ENCODE data around the gene UBR4.

- TF ChIP-seq POLR2AphosphoS5 (IDR thresholded peaks at IDR 0.05) (no peak), POLR2A (IDR thresholded peaks at IDR 0.05) (no peak)
- TF ChIP-seq, protein P1, sequence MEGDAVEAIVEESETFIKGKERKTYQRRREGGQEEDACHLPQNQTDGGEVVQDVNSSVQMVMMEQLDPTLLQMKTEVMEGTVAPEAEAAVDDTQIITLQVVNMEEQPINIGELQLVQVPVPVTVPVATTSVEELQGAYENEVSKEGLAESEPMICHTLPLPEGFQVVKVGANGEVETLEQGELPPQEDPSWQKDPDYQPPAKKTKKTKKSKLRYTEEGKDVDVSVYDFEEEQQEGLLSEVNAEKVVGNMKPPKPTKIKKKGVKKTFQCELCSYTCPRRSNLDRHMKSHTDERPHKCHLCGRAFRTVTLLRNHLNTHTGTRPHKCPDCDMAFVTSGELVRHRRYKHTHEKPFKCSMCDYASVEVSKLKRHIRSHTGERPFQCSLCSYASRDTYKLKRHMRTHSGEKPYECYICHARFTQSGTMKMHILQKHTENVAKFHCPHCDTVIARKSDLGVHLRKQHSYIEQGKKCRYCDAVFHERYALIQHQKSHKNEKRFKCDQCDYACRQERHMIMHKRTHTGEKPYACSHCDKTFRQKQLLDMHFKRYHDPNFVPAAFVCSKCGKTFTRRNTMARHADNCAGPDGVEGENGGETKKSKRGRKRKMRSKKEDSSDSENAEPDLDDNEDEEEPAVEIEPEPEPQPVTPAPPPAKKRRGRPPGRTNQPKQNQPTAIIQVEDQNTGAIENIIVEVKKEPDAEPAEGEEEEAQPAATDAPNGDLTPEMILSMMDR (IDR thresholded peaks at IDR 0.05) = no peak
Measured at GRCh38 chr1:19138958-19139581, 71.0 kb downstream of the UBR4 start.
